Dendritic cell treated with granulocyte-macrophage colony-stimulating factor and Interleukin-4, amounts not matched to agents 40 ng/mL and 50 ng/mL, for 4 days (primary cell): Measurements from ENCODE around the gene PPP5C.
"Not testable (repeated sequence)": the region's sequence is repeated elsewhere in the genome, so short reads cannot be mapped to it uniquely, and the experiment has no call there.

Source experiments
- H3K27ac Mint-ChIP-seq: one replicate; pipeline ENCODE4 v1.8.0; 2022; ENCODE audit warnings: mild to moderate bottlenecking, mixed read lengths
- H3K27me3 Mint-ChIP-seq: one replicate; pipeline ENCODE4 v1.8.0; 2022; ENCODE audit warnings: mild to moderate bottlenecking, mixed read lengths
- H3K36me3 Mint-ChIP-seq: one replicate; pipeline ENCODE4 v1.8.0; 2022; ENCODE audit warnings: low read depth, mixed read lengths
- H3K4me1 Mint-ChIP-seq: one replicate; pipeline ENCODE4 v1.8.0; 2022; ENCODE audit warnings: low read depth, mixed read lengths
- H3K4me3 Mint-ChIP-seq: one replicate; pipeline ENCODE4 v1.8.0; 2022; ENCODE audit warnings: mild to moderate bottlenecking, moderate library complexity, mixed read lengths
- H3K9me3 Mint-ChIP-seq: one replicate; pipeline ENCODE4 v1.8.0; 2022; ENCODE audit warnings: mixed read lengths
- intact Hi-C: fragments of 100-400 bp; cut with micrococcal nuclease; formaldehyde crosslinking; loops from one replicate; pipeline ENCODE4 v1.15.0; 2022

Gene PPP5C

GRCh38 chr19:46409191-46409590, 62.3 kb downstream of the PPP5C start:
- Mint-ChIP-seq H3K27me3 (peaks cover 92% of the 10 kb centered on the region), H3K4me1 (peaks cover 15% of the 10 kb centered on the region), H3K27ac (no peak overlapping the region), H3K9me3 (no peaks in the 10 kb centered on the region), H3K4me3 (no peak overlapping the region), H3K36me3 (no peaks in the 10 kb centered on the region)
- intact Hi-C loops = no loop called here

GRCh38 chr19:46410205-46411087, 63.6 kb downstream of the PPP5C start:
- no peak overlapping the region for H3K4me3 Mint-ChIP-seq
- peaks cover 91% of the 10 kb centered on the region for H3K27me3 Mint-ChIP-seq
- intact Hi-C loops = no loop called here
- no peaks in the 10 kb centered on the region for H3K36me3 Mint-ChIP-seq
- H3K9me3 Mint-ChIP-seq = no peaks in the 10 kb centered on the region
- no peak overlapping the region for H3K27ac Mint-ChIP-seq
- H3K4me1 Mint-ChIP-seq = peaks cover 8% of the 10 kb centered on the region

GRCh38 chr19:46411088-46411924, 64.4 kb downstream of the PPP5C start:
- H3K36me3 Mint-ChIP-seq = no peaks in the 10 kb centered on the region

DNA sequence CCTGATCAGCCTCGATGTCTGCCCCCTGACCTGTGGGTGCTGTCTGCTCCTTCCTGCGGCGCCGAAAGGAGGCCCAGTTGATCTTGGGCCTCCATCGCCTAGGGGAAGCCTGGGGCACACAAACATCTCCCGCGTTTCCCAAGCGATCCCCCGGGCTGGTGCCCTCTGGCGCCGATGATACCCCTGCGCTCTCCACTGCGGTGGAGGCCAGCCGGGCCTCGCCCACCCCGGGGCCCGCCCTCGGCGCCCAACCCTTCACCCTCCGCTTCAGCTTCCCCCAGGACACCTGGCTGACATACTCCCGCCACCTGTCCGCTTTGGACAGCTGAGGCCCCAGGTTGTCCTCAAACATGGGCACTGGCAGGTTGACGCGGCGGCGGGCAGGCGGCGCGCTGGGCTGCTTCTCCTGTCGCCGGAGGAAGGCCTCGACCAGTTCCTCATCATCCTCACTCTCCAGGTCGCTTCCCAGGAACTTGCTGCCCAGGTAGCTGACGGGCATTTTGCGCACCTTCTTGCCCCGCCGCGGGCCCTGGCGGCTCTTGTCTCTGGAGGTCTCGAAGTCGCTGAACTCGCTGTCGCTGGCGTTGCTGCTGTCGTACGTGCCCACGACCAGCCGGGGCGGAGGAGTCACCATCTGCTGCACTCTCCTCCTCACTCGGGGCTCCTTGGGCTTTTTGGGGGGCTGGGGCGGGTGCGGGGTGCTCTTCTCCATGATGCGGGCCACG, 65.2 kb downstream of the PPP5C start:
- peaks cover 91% of the 10 kb centered on the region for H3K27me3 Mint-ChIP-seq
- no peaks in the 10 kb centered on the region for H3K36me3 Mint-ChIP-seq
- H3K4me1 Mint-ChIP-seq = peaks cover 18% of the 10 kb centered on the region
- H3K4me3 Mint-ChIP-seq = no peak overlapping the region
- no peaks in the 10 kb centered on the region for H3K9me3 Mint-ChIP-seq
- H3K27ac Mint-ChIP-seq = no peak overlapping the region
- intact Hi-C loops = no loop called here

More at GRCh38 chr19:46411088-46411924, 64.4 kb downstream of the PPP5C start:
- intact Hi-C loops = no loop called here
- Mint-ChIP-seq H3K4me1 (peaks cover 13% of the 10 kb centered on the region), H3K27me3 (peaks cover 91% of the 10 kb centered on the region), H3K4me3 (no peak overlapping the region), H3K9me3 (no peaks in the 10 kb centered on the region), H3K27ac (no peak overlapping the region)

DNA sequence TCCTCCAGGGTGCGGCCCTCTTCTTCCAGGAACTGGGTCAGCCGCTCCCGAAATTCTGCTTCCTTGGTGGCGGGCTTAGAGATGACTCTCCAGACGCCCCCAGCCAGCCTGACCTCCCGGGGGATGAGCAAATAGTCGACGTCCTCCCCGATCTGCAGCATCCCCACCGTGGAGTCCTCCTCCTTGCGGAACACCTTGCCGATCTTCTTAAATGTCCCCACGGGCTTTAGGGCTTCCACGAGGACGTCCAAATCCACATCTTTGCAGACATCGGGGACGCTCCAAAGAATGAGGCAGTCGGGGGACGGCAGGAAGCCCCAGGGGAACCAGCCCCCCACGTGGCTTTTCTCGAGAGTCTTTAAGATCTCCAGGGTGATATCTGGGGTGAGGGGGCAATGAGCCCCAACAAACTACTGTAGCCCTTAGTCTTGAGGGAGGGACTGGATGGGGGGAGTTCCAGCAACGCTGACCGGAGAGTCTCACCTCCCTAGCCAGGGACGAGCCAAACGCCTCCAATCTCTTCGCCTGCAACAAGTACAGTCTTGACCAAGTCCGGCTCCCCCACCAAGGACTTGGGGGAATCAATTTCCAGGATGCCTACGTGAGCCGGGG, 65.9 kb downstream of the PPP5C start:
- peaks cover 18% of the 10 kb centered on the region for H3K4me1 Mint-ChIP-seq
- intact Hi-C loops = no loop called here
- peaks cover 91% of the 10 kb centered on the region for H3K27me3 Mint-ChIP-seq
- H3K27ac Mint-ChIP-seq = no peak overlapping the region
- H3K4me3 Mint-ChIP-seq = no peak overlapping the region
- H3K9me3 Mint-ChIP-seq = no peaks in the 10 kb centered on the region
- no peaks in the 10 kb centered on the region for H3K36me3 Mint-ChIP-seq

GRCh38 chr19:46413262-46414031, 66.6 kb downstream of the PPP5C start, which contains the start of gene CCDC8:
Gene CCDC8 (minus strand): TSS chr19:46413564. CDS start chr19:46412810, 754 bp downstream.
- Mint-ChIP-seq H3K4me3 (no peak within 1 kb of the TSS), H3K36me3 (no peaks in the 10 kb centered on the region)
- intact Hi-C loops = no loop called here

GRCh38 chr19:46414899-46415298, 68.0 kb downstream of the PPP5C start:
- H3K4me3 Mint-ChIP-seq, H3K27ac Mint-ChIP-seq, H3K9me3 Mint-ChIP-seq, H3K4me1 Mint-ChIP-seq, intact Hi-C loops, H3K36me3 Mint-ChIP-seq: not testable (repeated sequence)
- peaks cover 90% of the 10 kb centered on the region for H3K27me3 Mint-ChIP-seq

More at GRCh38 chr19:46413262-46414031, 66.6 kb downstream of the PPP5C start, which contains the start of gene CCDC8:
- Mint-ChIP-seq H3K27ac (no peak within 1 kb of the TSS), H3K9me3 (no peaks in the 10 kb centered on the region), H3K4me1 (peaks cover 15% of the 10 kb centered on the region), H3K27me3 (peaks cover 90% of the 10 kb centered on the region)

DNA sequence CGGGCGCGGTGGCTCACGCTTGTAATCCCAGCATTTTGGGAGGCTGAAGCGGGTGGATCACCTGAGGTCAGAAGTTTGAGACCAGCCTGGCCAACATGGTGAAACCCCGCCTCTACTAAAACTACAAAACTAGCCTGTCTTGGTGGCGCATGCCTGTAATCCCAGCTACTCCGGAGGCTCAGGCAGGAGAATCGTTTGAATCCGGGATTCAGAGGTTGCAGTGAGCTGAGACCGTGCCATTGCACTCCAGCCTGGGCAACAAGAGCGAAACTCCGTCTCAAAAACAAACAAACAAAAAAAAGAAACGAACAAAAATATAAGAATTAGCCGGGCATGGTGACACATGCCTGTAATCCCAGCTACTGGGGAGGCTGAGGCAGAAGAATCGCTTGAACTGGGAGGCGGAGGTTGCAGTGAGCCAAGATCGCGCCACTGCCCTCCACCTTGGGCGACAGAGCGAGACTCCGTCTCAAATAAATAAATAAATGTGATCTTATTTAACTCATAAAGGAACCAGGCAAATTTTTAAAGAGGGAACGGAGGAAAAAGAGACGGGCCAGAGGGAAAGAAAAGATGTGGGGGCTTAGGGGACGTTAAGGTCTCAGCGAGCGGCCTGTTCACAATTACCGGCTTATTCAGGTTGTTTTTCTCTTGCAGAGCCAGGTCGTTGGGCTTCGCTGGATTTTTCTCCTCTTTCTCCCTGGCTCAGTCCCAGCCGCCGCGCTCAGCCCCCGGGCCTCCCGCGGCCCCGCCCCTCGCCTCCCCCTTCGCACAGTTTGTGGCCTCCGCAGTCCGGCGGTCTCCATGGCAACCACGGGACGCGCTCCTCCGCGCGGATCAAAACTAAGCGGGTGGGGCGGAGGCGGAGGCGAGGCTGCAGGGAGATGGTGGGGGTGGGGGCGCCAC, 69.2 kb downstream of the PPP5C start:
- intact Hi-C loops, H3K36me3 Mint-ChIP-seq, H3K27ac Mint-ChIP-seq, H3K4me1 Mint-ChIP-seq, H3K4me3 Mint-ChIP-seq, H3K9me3 Mint-ChIP-seq: not testable (repeated sequence)
- peaks cover 82% of the 10 kb centered on the region for H3K27me3 Mint-ChIP-seq

GRCh38 chr19:46420056-46420455, 73.2 kb downstream of the PPP5C start:
- peaks cover 63% of the 10 kb centered on the region for H3K27me3 Mint-ChIP-seq
- H3K4me1 Mint-ChIP-seq = peaks cover 10% of the 10 kb centered on the region
- H3K36me3 Mint-ChIP-seq = no peaks in the 10 kb centered on the region
- intact Hi-C loops = no loop called here
- H3K9me3 Mint-ChIP-seq = no peaks in the 10 kb centered on the region
- H3K4me3 Mint-ChIP-seq = no peak overlapping the region
- no peak overlapping the region for H3K27ac Mint-ChIP-seq

DNA sequence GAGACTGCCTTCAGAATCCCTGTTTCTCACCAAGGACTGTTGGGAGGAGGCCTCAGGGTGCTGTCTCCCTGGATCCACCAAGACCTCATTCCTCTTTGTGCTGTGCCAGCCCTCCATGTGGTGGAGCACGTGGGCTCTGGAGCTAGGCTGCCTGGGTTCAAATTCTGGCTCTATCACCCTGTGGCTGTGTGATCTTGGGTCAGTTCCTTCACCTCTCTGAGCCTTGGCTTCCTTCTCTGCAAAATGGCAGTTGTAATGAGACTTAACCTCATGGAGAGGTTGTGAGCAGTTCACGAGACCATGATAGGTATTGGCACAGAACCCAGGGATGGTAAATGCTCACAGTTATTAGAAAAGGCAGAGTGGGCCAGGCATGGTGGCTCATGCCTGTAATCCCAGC, 75.5 kb downstream of the PPP5C start:
- Mint-ChIP-seq H3K9me3 (no peaks in the 10 kb centered on the region), H3K27me3 (peaks cover 65% of the 10 kb centered on the region), H3K27ac (no peak overlapping the region), H3K36me3 (no peaks in the 10 kb centered on the region), H3K4me1 (peaks cover 7% of the 10 kb centered on the region), H3K4me3 (no peak overlapping the region)
- intact Hi-C loops = no loop called here

GRCh38 chr19:46423188-46423587, 76.3 kb downstream of the PPP5C start:
- no peak overlapping the region for H3K4me3 Mint-ChIP-seq
- H3K27me3 Mint-ChIP-seq = peaks cover 66% of the 10 kb centered on the region
- H3K27ac Mint-ChIP-seq = no peak overlapping the region
- no peaks in the 10 kb centered on the region for H3K9me3 Mint-ChIP-seq
- peaks cover 7% of the 10 kb centered on the region for H3K4me1 Mint-ChIP-seq
- intact Hi-C loops = no loop called here
- H3K36me3 Mint-ChIP-seq = no peaks in the 10 kb centered on the region

DNA sequence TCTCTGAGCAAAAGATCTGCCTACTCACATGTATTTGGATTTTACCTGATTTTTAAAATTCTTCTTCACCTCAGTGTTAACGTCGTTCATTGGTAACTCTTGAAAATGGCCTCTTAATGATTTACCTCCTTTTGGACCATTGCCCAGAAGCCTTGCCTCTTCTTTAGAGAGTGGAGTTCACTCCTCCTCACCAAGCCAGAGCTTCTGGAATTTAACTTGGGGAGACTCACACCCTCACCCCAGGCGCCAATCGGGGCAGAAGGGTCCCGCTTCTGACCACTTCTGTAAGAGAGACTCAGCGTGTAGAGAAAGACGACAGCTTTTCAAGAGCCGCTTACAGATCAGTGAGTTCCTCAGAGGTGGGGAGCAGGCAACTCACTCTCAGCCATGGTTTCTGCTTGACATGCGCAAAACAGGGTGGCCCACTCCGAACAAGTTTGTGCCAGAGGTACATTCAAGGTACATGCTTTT, 79.2 kb downstream of the PPP5C start:
- Mint-ChIP-seq H3K27ac (no peak overlapping the region), H3K27me3 (peaks cover 77% of the 10 kb centered on the region), H3K4me3 (no peak overlapping the region), H3K36me3 (no peaks in the 10 kb centered on the region), H3K4me1 (peaks cover 15% of the 10 kb centered on the region), H3K9me3 (no peaks in the 10 kb centered on the region)
- intact Hi-C loops = no loop called here
